ENCODE measurements around the gene ADAMTS20.
"Not testable (repeated sequence)": the region's sequence is repeated elsewhere in the genome, so short reads cannot be mapped to it uniquely, and the experiment has no call there.

The ADAMTS20 gene

DNA sequence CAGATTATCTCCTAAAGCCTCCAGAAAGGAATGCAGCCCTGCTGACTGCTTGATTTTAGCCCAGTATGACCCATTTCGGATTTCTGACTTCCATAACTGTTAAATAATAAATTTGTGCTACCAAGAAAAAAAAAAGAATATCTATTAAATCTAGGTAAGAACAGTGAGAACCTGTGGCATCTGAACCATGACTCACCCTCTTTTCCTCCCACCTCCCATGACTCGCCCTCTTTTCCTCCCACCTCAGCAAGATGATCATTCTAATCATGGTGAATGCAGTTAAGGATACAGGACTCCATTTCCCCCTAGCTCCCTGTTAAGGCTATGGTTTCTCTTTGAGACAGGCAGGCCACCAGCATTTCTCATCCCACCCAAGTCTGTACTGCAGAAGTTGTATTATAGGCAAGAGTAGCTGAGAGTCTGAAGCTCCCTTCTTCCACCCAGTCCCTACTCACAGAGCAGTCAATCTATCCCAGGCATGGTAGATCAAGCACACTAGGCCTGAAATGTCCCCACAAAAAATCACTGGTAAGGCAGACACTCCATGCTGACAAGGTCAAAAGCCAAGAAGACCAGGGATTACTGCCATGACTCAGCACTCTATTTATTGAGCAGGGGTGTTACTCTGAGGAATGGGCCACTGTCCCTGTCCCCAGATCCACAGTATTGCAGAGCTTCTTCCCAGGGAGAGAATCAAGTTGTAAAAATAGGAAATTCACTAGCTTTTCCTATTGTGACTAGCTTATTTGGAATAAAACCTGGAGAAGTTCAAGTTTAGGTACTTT lies 188.9 kb downstream of the ADAMTS20 start:
- TF ChIP-seq, protein P1, sequence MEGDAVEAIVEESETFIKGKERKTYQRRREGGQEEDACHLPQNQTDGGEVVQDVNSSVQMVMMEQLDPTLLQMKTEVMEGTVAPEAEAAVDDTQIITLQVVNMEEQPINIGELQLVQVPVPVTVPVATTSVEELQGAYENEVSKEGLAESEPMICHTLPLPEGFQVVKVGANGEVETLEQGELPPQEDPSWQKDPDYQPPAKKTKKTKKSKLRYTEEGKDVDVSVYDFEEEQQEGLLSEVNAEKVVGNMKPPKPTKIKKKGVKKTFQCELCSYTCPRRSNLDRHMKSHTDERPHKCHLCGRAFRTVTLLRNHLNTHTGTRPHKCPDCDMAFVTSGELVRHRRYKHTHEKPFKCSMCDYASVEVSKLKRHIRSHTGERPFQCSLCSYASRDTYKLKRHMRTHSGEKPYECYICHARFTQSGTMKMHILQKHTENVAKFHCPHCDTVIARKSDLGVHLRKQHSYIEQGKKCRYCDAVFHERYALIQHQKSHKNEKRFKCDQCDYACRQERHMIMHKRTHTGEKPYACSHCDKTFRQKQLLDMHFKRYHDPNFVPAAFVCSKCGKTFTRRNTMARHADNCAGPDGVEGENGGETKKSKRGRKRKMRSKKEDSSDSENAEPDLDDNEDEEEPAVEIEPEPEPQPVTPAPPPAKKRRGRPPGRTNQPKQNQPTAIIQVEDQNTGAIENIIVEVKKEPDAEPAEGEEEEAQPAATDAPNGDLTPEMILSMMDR (IDR thresholded peaks at IDR 0.05; ENCODE audit: low read depth, low read length, poor library complexity, severe bottlenecking): no peak
- TF ChIP-seq EZH2phosphoT487 (IDR thresholded peaks at IDR 0.05; ENCODE audit: borderline replicate concordance, low read length): no peak

DNA sequence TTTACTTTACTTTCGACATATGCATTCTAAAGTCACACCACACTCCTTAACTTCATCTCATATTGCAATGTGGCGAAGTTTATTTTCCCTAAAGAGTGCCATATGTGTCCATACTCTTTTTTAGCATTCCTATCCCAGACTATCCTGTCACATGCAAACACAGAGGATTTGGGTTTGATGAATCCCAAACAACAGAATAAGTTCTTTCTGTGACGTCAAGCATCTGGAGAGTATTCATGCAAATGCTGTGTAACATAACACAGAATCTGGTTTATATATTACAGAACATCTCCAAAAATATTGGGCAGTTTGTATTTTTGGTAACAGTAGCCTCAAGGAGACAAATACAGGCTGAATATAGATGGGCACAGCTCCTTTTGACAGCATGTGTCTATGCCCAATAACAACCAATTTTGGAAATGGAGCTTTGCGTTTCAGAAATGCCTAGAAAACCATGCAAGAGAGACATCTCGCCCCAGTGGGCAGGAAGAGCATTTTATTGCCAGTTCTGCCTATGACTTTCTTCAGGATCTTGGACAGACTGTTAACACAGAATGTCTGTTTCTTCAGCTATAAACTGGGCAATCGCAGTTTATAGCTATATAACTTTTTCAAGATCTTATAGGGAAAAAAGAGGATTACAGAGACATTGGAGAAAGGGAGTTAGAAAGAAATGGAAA lies 190.8 kb downstream of the ADAMTS20 start:
- no peaks in the 10 kb centered on the region for H3K36me3 ChIP-seq (ENCODE audit: control insufficient read depth, low read length)
- H4K20me1 ChIP-seq (ENCODE audit: control insufficient read depth, insufficient read depth, low read depth, low read length): no peaks in the 10 kb centered on the region
- no peaks in the 10 kb centered on the region for H3K79me2 ChIP-seq (ENCODE audit: control insufficient read depth, low read length)
- no peaks in the 10 kb centered on the region for H3K9me2 ChIP-seq (replicated peaks; ENCODE audit: control insufficient read depth, low read length)
- no peaks in the 10 kb centered on the region for H3K27me3 ChIP-seq (ENCODE audit: control insufficient read depth, low read length)
- H3K4me2 ChIP-seq (ENCODE audit: low read length): no peak overlapping the region
- no peaks in the 10 kb centered on the region for H3K9me3 ChIP-seq (ENCODE audit: control insufficient read depth, insufficient read depth, low read length)
- H3K4me3 ChIP-seq (ENCODE audit: low read length): no peak overlapping the region
- H3K27ac ChIP-seq (ENCODE audit: low read depth, low read length): no peak overlapping the region
- no peaks in the 10 kb centered on the region for H3F3A ChIP-seq (ENCODE audit: control insufficient read depth, insufficient read depth)
- no peak for TF ChIP-seq EZH2phosphoT487 (IDR thresholded peaks at IDR 0.05; ENCODE audit: borderline replicate concordance, low read length)
- TF ChIP-seq, protein P1 (IDR thresholded peaks at IDR 0.05; ENCODE audit: low read depth, low read length, poor library complexity, severe bottlenecking): no peak
- no peaks in the 10 kb centered on the region for H3K4me1 ChIP-seq (ENCODE audit: control insufficient read depth, low read length)

More for the DNA sequence above, 188.9 kb downstream of the ADAMTS20 start:
- Histone ChIP-seq H3K4me1 (ENCODE audit: control insufficient read depth, low read length) (no peaks in the 10 kb centered on the region), H3K79me2 (ENCODE audit: control insufficient read depth, low read length) (no peaks in the 10 kb centered on the region), H3F3A (ENCODE audit: control insufficient read depth, insufficient read depth) (no peaks in the 10 kb centered on the region), H3K4me3 (ENCODE audit: low read length) (no peak overlapping the region), H3K36me3 (ENCODE audit: control insufficient read depth, low read length) (no peaks in the 10 kb centered on the region), H3K27ac (ENCODE audit: low read depth, low read length) (no peak overlapping the region), H3K9me3 (ENCODE audit: control insufficient read depth, insufficient read depth, low read length) (no peaks in the 10 kb centered on the region), H3K27me3 (ENCODE audit: control insufficient read depth, low read length) (no peaks in the 10 kb centered on the region), H3K4me2 (ENCODE audit: low read length) (no peak overlapping the region), H4K20me1 (ENCODE audit: control insufficient read depth, insufficient read depth, low read depth, low read length) (no peaks in the 10 kb centered on the region), H3K9me2 (replicated peaks; ENCODE audit: control insufficient read depth, low read length) (no peaks in the 10 kb centered on the region)

DNA sequence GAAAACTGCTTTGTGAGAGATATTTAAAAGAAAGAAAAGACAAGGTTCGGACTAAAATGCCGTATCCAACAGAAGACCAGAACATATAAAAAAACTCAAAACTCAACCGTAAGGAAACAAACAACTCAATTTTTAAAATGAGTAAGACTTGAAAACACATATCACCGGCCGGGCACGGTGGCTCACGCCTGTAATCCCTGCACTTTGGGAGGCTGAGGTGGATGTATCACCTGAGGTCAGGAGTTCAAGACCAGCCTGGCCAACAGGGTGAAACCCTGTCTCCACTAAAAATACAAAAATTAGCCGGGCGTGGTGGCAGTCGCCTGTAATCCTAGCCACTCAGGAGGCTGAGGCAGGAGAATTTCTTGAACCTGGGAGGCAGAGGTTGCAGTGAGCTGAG lies 192.0 kb downstream of the ADAMTS20 start:
- not testable (repeated sequence) for H3K4me1 ChIP-seq (ENCODE audit: control insufficient read depth, low read length); H3K4me2 ChIP-seq (ENCODE audit: low read length); H3F3A ChIP-seq (ENCODE audit: control insufficient read depth, insufficient read depth); H3K27me3 ChIP-seq (ENCODE audit: control insufficient read depth, low read length); H3K79me2 ChIP-seq (ENCODE audit: control insufficient read depth, low read length); H3K36me3 ChIP-seq (ENCODE audit: control insufficient read depth, low read length); H4K20me1 ChIP-seq (ENCODE audit: control insufficient read depth, insufficient read depth, low read depth, low read length); H3K9me3 ChIP-seq (ENCODE audit: control insufficient read depth, insufficient read depth, low read length); H3K27ac ChIP-seq (ENCODE audit: low read depth, low read length); H3K4me3 ChIP-seq (ENCODE audit: low read length); H3K9me2 ChIP-seq (replicated peaks; ENCODE audit: control insufficient read depth, low read length)

DNA sequence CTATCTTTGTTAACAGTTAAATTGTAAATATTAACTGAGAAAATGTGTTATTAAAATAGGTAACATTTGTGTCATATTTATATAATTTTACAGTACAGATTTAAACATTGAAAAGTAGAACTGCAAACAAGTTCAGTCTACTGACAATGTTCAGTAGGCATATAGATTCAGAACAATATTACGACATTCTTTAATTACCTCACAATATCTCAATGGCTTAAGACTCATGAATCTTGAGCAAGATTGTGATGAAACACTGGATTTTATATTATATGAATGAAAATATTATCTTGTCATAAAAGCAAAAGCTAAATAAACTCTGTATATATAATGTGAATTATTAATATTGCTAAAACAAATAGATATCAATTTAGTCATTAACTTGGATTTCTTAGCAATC lies 194.9 kb downstream of the ADAMTS20 start:
- Histone ChIP-seq H4K20me1 (ENCODE audit: control insufficient read depth, insufficient read depth, low read depth, low read length) (no peaks in the 10 kb centered on the region), H3K27me3 (ENCODE audit: control insufficient read depth, low read length) (no peaks in the 10 kb centered on the region), H3K4me2 (ENCODE audit: low read length) (no peak overlapping the region), H3K4me3 (ENCODE audit: low read length) (no peak overlapping the region), H3K36me3 (ENCODE audit: control insufficient read depth, low read length) (no peaks in the 10 kb centered on the region), H3F3A (ENCODE audit: control insufficient read depth, insufficient read depth) (no peaks in the 10 kb centered on the region), H3K9me3 (ENCODE audit: control insufficient read depth, insufficient read depth, low read length) (no peaks in the 10 kb centered on the region), H3K27ac (ENCODE audit: low read depth, low read length) (no peak overlapping the region), H3K4me1 (ENCODE audit: control insufficient read depth, low read length) (no peaks in the 10 kb centered on the region), H3K79me2 (ENCODE audit: control insufficient read depth, low read length) (no peaks in the 10 kb centered on the region), H3K9me2 (replicated peaks; ENCODE audit: control insufficient read depth, low read length) (no peaks in the 10 kb centered on the region)
- TF ChIP-seq EZH2phosphoT487 (IDR thresholded peaks at IDR 0.05; ENCODE audit: borderline replicate concordance, low read length): no peak
- TF ChIP-seq, protein P1 (IDR thresholded peaks at IDR 0.05; ENCODE audit: low read depth, low read length, poor library complexity, severe bottlenecking): no peak
